GM18505 (cell line): ENCODE results near the gene KIF6.
A peak's percentile ranks its signal among the peaks of the same experiment; 100 is the strongest.

ENCODE experiments used
- ATAC-seq: cut with Tn5 transposase; IDR thresholded peaks from one replicate; pipeline ENCODE4 v1.9.1; 2021; ENCODE audit not compliant: unreplicated experiment
- POLR2A ChIP-seq: IDR thresholded peaks from 4 replicates; pipeline ENCODE4 v1.6.1; 2011; ENCODE audit warnings: borderline replicate concordance; ENCODE audit not compliant: insufficient read depth, insufficient read length; ENCODE audit errors: extremely low read depth

Gene KIF6, protein sequence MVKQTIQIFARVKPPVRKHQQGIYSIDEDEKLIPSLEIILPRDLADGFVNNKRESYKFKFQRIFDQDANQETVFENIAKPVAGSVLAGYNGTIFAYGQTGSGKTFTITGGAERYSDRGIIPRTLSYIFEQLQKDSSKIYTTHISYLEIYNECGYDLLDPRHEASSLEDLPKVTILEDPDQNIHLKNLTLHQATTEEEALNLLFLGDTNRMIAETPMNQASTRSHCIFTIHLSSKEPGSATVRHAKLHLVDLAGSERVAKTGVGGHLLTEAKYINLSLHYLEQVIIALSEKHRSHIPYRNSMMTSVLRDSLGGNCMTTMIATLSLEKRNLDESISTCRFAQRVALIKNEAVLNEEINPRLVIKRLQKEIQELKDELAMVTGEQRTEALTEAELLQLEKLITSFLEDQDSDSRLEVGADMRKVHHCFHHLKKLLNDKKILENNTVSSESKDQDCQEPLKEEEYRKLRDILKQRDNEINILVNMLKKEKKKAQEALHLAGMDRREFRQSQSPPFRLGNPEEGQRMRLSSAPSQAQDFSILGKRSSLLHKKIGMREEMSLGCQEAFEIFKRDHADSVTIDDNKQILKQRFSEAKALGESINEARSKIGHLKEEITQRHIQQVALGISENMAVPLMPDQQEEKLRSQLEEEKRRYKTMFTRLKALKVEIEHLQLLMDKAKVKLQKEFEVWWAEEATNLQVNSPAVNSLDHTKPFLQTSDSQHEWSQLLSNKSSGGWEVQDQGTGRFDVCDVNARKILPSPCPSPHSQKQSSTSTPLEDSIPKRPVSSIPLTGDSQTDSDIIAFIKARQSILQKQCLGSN

DNA sequence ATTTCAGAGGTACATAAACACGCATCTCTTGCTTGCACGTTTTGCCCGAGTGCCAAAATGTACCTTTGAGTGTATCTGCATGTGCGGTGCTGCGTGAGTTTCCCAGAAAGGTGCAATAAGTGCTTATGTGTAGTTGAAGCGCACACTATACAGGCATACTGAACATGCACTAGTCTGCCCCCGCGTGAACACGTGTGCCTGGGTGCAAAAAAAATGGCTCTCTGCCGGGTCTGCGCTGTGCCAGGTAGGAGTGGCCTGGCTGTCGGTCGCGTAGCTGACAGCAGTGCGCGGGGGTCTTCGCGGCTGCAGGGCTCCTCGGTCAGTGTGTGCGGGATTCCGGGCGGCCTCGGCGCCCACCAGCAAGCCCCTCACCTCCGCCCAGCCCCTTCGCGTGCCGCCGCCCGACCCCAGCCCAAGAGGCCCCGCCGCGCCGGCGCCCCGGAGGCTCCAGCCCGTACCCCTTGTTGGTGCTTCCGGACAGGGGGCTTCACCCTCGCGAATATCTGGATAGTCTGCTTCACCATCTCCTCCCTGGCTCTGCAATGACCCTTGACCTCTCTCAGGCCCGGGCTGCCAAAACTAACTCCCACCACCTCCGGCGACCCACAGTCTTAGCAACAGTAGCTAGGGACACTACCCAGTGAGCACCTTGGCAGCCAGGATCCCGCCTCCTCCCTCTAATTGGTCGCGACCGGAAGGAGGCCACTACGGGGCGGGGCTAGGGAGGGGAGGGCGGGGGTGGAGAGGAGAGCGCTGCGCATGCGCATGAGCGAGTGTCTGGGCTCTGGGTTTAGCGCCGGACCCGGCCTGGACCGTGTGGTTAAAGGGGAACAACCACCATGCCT, at the start of gene KIF6:
TSS of gene KIF6 (minus strand) at position 622 of the 845 bp plus-strand sequence. CDS start at position 524, 98 bp downstream.
- peak; percentile 99 for ATAC-seq
- TF ChIP-seq POLR2A, result no peak

DNA sequence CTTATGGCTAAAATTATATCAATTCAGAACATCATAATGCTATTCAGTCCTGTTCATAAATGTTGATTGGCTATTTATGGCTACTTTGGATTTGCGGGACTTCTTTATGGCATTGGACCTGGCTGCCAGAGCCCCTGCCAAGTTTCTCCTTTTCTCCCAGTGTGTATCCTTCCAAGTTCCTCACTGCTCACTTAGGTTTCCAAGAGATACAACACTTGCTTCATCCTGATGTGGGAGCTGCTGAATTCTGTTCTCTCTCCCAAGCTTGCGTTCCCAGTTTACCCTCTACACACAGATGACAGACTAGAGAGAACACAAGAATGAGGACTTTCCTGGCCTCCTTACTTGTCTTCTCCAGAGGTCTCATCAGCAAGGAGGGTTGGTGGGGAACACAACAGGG, 48.6 kb upstream of the KIF6 start:
- no peak for ATAC-seq
- TF ChIP-seq POLR2A, result no peak

DNA sequence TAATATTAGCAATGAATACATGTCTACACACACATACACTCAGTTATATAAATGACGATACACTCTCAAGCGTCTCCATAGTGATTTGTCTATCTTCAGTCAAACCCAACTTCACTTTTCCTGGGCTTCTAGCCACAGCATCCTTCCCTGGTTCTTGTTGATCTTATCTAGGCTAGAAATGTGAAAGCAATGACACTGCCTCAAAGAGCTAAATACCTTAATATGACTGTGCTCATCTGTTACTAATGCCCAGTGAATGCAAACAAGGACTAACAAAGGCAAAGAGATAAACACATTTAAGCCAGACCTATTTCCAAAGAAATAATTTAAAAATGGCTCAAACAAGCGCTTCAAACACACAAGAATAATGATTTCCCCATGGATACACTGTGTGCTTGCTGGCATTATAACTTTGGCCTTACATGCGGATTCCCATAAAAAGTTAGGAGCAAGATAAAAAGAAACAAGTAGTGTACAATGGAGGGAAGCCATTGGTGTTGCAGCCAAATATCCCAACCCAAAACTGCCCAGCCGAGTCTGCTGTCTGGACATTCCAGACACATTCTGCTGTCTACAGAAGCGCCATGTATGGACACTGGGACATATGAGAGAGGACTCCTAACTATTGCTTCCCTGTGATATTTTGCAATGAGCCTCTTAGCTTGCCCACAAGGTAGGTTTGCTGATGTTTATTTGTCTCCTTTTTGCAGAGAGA, 47.5 kb upstream of the KIF6 start:
- no peak for ATAC-seq
- TF ChIP-seq POLR2A, result no peak

DNA sequence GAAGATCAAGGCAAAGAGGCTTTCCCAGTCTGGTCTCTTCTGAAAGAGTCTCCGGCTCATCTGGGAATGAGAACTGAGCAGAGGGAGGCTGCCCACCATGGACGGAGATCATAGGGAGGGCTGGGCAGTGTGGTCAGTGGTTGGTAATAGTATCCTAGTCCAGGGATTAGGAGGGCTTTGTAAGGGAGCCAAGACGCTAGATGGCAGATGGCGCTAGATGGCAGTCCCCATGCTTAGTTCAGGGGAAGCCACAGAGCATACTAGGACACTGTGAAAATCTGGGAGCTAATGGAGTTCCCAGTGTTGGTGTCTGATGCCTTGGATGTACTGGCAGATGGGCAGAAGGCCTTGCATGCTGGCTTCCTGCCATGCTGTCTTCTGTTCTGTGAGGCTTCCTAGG, 45.2 kb upstream of the KIF6 start:
- no peak for ATAC-seq
- TF ChIP-seq POLR2A, result no peak

DNA sequence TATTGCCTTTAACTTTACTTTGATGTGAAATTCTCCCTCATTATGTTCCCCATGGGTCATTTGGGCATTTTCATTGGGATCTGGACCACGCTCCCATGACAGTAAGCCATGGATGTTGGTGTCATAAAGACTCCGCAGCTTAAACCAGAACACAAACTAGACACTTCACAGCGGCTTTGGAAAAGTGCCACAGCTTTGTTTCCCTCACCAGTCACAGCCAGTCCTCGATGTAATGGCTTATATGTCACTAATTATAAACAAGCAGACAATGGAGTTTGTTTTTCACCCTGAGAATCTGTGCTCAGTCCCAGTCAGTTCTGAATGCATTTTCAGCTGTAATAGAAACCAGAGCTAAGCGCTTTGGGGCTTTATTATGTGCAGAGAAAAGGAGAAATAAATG, 43.8 kb upstream of the KIF6 start:
- ATAC-seq, result no peak
- TF ChIP-seq POLR2A, result no peak

DNA sequence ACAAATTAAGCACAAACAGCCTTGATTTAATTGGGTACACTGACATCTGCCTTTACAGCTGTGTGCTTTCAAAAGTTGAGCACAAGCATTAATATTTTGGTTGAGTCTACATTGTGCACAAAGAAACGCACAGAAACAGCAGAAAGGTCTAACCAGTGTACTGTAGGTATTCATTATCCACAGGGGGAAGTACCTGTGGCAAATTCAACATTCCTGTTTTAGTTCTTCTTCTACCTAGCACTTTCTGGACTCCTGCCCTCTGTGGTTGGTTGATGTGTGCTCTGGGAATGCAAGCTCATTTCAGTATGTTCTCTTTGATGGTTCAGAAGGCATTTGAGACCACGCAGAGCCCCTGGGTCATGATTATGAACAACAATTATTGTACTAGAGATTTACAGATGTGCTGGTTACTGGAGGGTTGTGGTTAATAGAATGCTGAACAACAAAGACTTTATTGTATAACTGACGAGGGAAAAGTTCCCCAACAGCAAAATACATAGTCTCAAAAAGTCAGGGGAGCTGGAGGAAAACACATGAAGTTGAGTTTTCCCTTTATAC, 40.4 kb upstream of the KIF6 start:
- ATAC-seq, result no peak
- TF ChIP-seq POLR2A, result no peak

DNA sequence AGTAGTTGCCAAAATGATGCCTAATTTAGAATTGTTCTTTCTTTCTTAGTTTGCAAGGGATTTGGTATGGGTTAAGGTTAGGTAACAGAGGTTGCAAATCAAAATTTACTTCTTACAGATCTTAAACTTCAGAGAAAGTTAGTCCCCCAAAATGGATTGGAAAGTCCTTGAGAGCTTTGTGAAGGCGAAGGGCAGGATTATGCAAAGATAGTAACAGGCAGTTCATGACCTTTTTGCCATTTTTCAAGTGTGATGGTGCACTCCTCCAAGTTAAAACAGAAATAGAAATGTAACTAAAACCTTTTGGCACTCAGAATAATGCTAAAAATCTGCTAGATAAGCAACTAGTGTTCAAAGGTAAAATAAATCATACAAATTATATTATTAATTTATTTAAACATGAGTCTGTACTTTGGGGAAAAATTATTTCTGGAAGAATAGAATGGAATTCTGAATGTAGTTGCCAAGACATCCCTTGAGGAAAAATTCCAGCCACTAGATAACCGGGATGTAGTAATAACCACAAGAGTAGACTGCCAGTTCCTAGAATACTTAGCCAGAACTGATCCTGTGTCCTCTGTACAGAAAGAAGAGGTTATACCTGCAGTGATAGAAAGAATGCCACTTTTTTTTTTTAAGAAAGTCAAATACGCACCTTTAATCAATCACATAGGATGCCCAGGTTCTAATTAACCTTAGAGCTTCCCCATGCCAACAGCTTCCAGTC, 35.2 kb upstream of the KIF6 start:
- no peak for ATAC-seq
- TF ChIP-seq POLR2A, result no peak

DNA sequence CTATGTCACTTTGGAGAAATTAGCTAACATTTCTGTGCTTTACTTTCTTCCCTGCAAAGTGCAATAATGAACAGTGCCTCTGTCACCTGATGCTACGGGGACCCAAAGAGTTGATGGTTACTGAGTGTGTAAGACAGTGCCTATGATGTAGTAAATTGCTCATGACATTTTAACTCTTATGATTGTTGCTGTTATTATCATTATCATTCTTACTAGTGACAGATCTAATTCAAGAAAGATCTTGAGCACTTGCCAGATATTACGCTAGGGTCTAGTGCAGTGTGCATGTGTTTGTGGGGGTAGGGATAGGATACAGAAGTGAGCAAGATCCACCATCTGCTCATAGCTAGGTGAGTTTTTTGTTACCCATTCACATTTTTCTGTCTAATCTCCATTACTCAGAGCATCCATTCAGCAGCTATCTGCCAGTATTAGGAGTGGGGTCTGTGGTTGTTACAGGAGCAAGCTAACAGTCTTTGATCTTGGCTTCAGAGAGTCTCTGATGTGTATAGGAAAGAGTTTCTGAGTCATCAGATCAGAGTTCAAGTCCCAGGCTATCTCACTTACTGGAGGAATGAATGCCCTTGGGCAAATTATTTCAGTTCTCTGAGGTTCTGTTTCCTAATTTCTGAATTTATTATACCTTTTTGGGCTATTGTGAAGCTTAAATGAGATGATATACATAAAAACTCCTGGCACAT, 33.8 kb upstream of the KIF6 start:
- no peak for ATAC-seq
- TF ChIP-seq POLR2A, result no peak

DNA sequence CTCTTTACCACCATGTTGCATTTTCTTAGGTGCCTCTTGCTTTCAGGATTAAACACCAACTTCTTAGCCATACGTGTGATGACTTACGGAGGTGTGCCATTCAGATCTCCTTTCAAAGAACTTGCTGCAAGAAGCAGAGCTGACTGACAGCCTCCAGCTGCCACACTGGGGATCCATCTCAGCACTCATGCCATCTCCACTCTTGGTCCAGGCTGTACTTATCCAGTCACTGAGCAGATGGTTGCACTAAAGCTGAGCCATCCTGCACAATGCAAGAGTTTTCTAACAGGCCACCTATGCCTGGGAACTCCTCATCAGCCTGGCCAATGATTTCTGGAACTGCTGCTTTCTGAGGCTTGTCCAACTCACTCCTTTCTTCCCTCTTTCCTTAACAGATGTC, 31.4 kb upstream of the KIF6 start:
- TF ChIP-seq POLR2A, result no peak
- ATAC-seq, result no peak

DNA sequence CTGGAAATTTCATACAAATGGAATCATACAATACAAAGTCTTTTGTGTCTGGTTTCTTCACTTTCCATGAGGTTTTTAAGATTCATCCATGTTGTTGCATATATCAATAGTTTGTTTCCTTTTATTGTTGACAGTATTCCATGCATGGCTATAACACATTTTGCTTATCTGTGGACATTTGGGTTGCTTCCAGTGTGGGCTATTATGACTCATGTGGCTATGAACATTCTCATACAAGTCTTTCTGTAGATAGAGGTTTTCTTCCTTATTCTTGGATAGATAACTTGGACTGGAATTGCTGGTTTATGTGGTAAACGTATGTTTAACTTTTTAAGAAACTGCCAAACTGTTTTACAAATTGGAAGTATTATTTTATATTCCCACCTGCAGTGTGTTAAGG, 30.0 kb upstream of the KIF6 start:
- TF ChIP-seq POLR2A, result no peak
- ATAC-seq, result no peak

DNA sequence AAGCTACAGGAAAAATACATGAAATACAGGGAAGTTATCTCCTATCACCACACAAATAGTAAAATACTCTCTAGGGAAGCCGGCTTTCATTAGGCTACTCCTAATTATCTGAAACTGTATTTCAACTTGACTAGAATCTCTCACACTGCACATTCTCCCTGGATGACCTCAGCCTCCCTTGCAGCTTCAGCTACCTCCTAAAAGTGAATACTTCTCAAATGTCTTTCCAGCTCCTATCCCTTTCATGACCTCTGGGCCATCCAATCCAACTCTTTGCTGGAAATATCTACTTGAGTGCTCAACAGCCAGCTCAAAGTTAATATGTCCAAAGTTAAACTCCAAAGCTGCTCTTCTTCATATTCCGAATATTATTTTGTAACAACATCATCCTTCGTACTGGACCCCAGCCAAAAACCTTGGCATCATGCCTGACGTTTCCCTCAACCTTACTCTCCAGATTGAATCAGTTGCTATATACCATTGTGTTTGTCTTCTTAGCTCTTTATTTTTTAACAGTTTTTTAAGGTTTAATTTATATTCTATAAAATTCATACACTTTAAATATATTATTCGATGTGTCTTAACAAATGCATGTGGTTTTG, 29.4 kb upstream of the KIF6 start:
- no peak for ATAC-seq
- TF ChIP-seq POLR2A, result no peak
